ENCODE results near the gene ARHGEF2.
A peak's percentile ranks its signal among the peaks of the same experiment; 100 is the strongest.

Gene ARHGEF2

DNA sequence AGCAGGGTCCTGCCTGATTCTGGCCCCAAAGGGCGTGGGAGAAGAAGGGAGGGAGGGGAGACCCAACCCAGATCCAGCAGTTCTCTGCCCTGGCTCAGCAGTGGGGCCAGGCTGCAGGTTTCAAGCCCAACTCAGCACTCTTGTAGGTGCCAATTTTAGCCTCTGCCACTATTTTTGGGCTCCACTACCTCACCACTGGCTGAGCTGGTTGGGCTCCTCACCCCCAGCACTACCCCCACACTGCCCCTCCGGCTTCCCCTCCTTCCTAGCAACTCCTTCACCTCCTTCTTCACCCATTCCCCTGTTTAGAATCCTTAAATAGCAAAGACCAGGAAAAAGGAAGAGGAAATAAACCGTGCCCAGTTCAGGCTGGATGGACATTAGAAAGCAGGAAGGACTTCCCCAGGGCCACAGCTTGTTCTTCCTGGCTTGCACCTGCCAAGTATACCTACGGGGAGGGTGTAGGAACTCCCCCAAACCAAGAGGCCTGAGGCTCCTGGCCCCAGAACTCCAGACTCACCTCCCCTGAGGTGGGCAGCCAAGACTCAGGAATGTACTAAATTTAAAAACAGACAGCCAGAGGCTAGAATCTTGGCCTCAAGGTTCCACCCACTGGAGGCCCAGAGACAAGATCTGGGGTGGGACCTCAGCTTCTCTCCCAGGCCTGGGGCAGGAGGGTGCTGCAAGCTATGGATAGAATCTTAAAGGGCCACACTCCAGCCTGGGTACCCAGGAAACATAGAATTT, 1.4 kb upstream of the ARHGEF2 start:
- H4K8ac ChIP-seq (ENCODE audit: low read depth, low read length) = no peak overlapping the region
- no peaks in the 10 kb centered on the region for H3K27me3 ChIP-seq (ENCODE audit: control insufficient read depth in 3 of 3, insufficient read depth in 3 of 3, low read depth in 1 of 3, low read length in 3 of 3)
- H2AFZ ChIP-seq (ENCODE audit: low read length) = no peak overlapping the region
- H3K36me3 ChIP-seq (replicated peaks in 1 of 2; ENCODE audit: control insufficient read depth in 2 of 2, insufficient read depth in 2 of 2, low read length in 2 of 2) = no peaks in the 10 kb centered on the region
- peak overlapping the region; percentile 77 for H2BK12ac ChIP-seq (ENCODE audit: low read length)
- DNase-seq (ENCODE audit: low spot score) = no peak
- peak overlapping the region; percentile 33 for H3K18ac ChIP-seq (ENCODE audit: low read length)
- H2BK15ac ChIP-seq (ENCODE audit: low read length) = peak overlapping the region; percentile 97
- peak overlapping the region in 1 of 2 donors; percentile 75 for H3K4me3 ChIP-seq (ENCODE audit: low read length in 2 of 2)
- H3K79me1 ChIP-seq (ENCODE audit: low read depth, low read length) = no peaks in the 10 kb centered on the region
- no peak overlapping the region for H3K23ac ChIP-seq (ENCODE audit: low read depth, low read length, poor library complexity)
- WGBS, 2 donors (ENCODE audit: extremely low coverage in 2 of 2, insufficient read length in 2 of 2, insufficient replicate concordance in 1 of 2) = no CpG with 5 or more reads among the region's 4 CpGs
- peak overlapping the region; percentile 64 for H2AK5ac ChIP-seq (ENCODE audit: low read depth, low read length)
- no peak overlapping the region for H3K14ac ChIP-seq (ENCODE audit: low read length)
- peak overlapping the region; percentile 89 for H3K27ac ChIP-seq (replicated peaks; ENCODE audit: low read length)
- H2BK5ac ChIP-seq (ENCODE audit: low read length) = peak overlapping the region; percentile 62
- peaks cover 29 to 34% of the 10 kb centered on the region in 2 donors for H3K4me1 ChIP-seq (ENCODE audit: control insufficient read depth in 2 of 2, insufficient read depth in 1 of 2, low read depth in 1 of 2, low read length in 2 of 2)
- H3K9ac ChIP-seq (ENCODE audit: low read depth, low read length, poor library complexity) = no peak overlapping the region
- H2BK120ac ChIP-seq (ENCODE audit: low read depth, low read length) = no peak overlapping the region
- peak overlapping the region; percentile 81 for H3K4me2 ChIP-seq (ENCODE audit: insufficient read depth, low read length, poor library complexity, severe bottlenecking)
- no peak overlapping the region for H4K91ac ChIP-seq (ENCODE audit: low read depth, low read length, poor library complexity)
- H3K4ac ChIP-seq (ENCODE audit: low read length) = no peak overlapping the region
- H3K9me3 ChIP-seq (replicated peaks in 1 of 2; ENCODE audit: control insufficient read depth in 2 of 2, insufficient read depth in 1 of 2, low read depth in 1 of 2, low read length in 2 of 2) = no peaks in the 10 kb centered on the region

GRCh38 chr1:155978973-155979429, 654 bp upstream of the ARHGEF2 start:
- H2AFZ ChIP-seq (ENCODE audit: low read length) = peak overlapping the region; percentile 88
- H3K9ac ChIP-seq (ENCODE audit: low read depth, low read length, poor library complexity) = peak overlapping the region; percentile 67
- peaks cover 34 to 38% of the 10 kb centered on the region in 2 donors for H3K4me1 ChIP-seq (ENCODE audit: control insufficient read depth in 2 of 2, insufficient read depth in 1 of 2, low read depth in 1 of 2, low read length in 2 of 2)
- DNase-seq (ENCODE audit: low spot score) = no peak
- H3K23ac ChIP-seq (ENCODE audit: low read depth, low read length, poor library complexity) = peak overlapping the region; percentile 75
- H4K8ac ChIP-seq (ENCODE audit: low read depth, low read length) = no peak overlapping the region
- peak overlapping the region; percentile 64 for H2AK5ac ChIP-seq (ENCODE audit: low read depth, low read length)
- peak overlapping the region; percentile 75 to 95 for H3K4me3 ChIP-seq (ENCODE audit: low read length in 2 of 2)
- H3K27me3 ChIP-seq (ENCODE audit: control insufficient read depth in 3 of 3, insufficient read depth in 3 of 3, low read depth in 1 of 3, low read length in 3 of 3) = no peaks in the 10 kb centered on the region
- H3K4ac ChIP-seq (ENCODE audit: low read length) = no peak overlapping the region
- H4K91ac ChIP-seq (ENCODE audit: low read depth, low read length, poor library complexity) = no peak overlapping the region
- no peak overlapping the region for H2BK12ac ChIP-seq (ENCODE audit: low read length)
- H2BK15ac ChIP-seq (ENCODE audit: low read length) = peak overlapping the region; percentile 97
- peak overlapping the region; percentile 78 for H3K18ac ChIP-seq (ENCODE audit: low read length)
- H3K36me3 ChIP-seq (replicated peaks in 1 of 2; ENCODE audit: control insufficient read depth in 2 of 2, insufficient read depth in 2 of 2, low read length in 2 of 2) = peaks cover 0 to 5% of the 10 kb centered on the region in 2 donors
- H2BK5ac ChIP-seq (ENCODE audit: low read length) = peak overlapping the region; percentile 62
- WGBS, 2 donors (ENCODE audit: extremely low coverage in 2 of 2, insufficient read length in 2 of 2, insufficient replicate concordance in 1 of 2) = no CpG with 5 or more reads among the region's 8 CpGs
- H3K14ac ChIP-seq (ENCODE audit: low read length) = no peak overlapping the region
- peak overlapping the region; percentile 81 for H3K4me2 ChIP-seq (ENCODE audit: insufficient read depth, low read length, poor library complexity, severe bottlenecking)
- no peaks in the 10 kb centered on the region for H3K9me3 ChIP-seq (replicated peaks in 1 of 2; ENCODE audit: control insufficient read depth in 2 of 2, insufficient read depth in 1 of 2, low read depth in 1 of 2, low read length in 2 of 2)
- no peak overlapping the region for H2BK120ac ChIP-seq (ENCODE audit: low read depth, low read length)
- H3K79me1 ChIP-seq (ENCODE audit: low read depth, low read length) = peaks cover 2% of the 10 kb centered on the region
- H3K27ac ChIP-seq (replicated peaks; ENCODE audit: low read length) = peak overlapping the region; percentile 89

DNA sequence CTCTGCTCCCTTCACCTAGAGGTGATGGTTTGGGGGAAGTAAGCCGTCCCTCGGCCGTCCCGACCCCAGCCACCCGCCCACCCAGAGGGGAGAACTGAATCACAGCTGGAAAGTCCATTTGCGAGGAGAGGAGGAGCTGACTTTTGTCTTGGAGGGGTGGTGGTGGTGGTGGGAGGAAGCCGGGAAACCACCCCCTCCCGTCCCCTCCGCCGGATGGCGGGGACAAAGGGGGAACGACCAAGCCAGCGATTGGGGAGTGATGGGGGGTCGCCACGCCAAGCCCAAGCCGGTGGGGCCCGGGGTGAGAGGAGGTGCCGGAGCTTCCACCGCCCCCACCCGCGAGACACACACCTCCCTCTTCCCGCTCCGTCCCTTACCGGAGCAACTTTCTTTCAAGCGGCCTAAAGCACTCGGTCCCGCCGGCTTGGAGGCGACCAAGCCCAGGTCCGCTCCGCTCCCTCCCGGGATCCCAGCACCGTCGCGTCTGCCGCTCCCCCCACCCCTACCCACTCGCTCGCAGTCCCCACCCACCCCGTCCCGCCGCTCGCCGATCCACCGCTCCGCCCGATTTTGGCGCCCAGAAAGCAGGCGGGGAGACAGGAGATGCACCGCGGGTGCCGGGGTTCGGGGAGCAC, 540 bp downstream of the ARHGEF2 start:
- H3K9me3 ChIP-seq (replicated peaks in 1 of 2; ENCODE audit: control insufficient read depth in 2 of 2, insufficient read depth in 1 of 2, low read depth in 1 of 2, low read length in 2 of 2) = no peaks in the 10 kb centered on the region
- peak overlapping the region; percentile 89 for H3K27ac ChIP-seq (replicated peaks; ENCODE audit: low read length)
- peaks cover 0 to 14% of the 10 kb centered on the region in 2 donors for H3K36me3 ChIP-seq (replicated peaks in 1 of 2; ENCODE audit: control insufficient read depth in 2 of 2, insufficient read depth in 2 of 2, low read length in 2 of 2)
- peak overlapping the region; percentile 81 for H3K4me2 ChIP-seq (ENCODE audit: insufficient read depth, low read length, poor library complexity, severe bottlenecking)
- H4K8ac ChIP-seq (ENCODE audit: low read depth, low read length) = no peak overlapping the region
- no peak for DNase-seq (ENCODE audit: low spot score)
- H3K27me3 ChIP-seq (ENCODE audit: control insufficient read depth in 3 of 3, insufficient read depth in 3 of 3, low read depth in 1 of 3, low read length in 3 of 3) = no peaks in the 10 kb centered on the region
- peaks cover 2% of the 10 kb centered on the region for H3K79me1 ChIP-seq (ENCODE audit: low read depth, low read length)
- H3K4me1 ChIP-seq (ENCODE audit: control insufficient read depth in 2 of 2, insufficient read depth in 1 of 2, low read depth in 1 of 2, low read length in 2 of 2) = peaks cover 31 to 36% of the 10 kb centered on the region in 2 donors
- peak overlapping the region; percentile 92 for H2BK120ac ChIP-seq (ENCODE audit: low read depth, low read length)
- H3K23ac ChIP-seq (ENCODE audit: low read depth, low read length, poor library complexity) = peak overlapping the region; percentile 75
- peak overlapping the region; percentile 99 for H3K18ac ChIP-seq (ENCODE audit: low read length)
- H2BK5ac ChIP-seq (ENCODE audit: low read length) = peak overlapping the region; percentile 95
- H2AFZ ChIP-seq (ENCODE audit: low read length) = peak overlapping the region; percentile 88
- peak overlapping the region; percentile 8 for H4K91ac ChIP-seq (ENCODE audit: low read depth, low read length, poor library complexity)
- H3K4me3 ChIP-seq (ENCODE audit: low read length in 2 of 2) = peak overlapping the region; percentile 75 to 95
- peak overlapping the region; percentile 35 for H2BK12ac ChIP-seq (ENCODE audit: low read length)
- WGBS, 2 donors (ENCODE audit: extremely low coverage in 2 of 2, insufficient read length in 2 of 2, insufficient replicate concordance in 1 of 2) = no CpG with 5 or more reads among the region's 52 CpGs
- H3K14ac ChIP-seq (ENCODE audit: low read length) = peak overlapping the region; percentile 95
- peak overlapping the region; percentile 66 for H2AK5ac ChIP-seq (ENCODE audit: low read depth, low read length)
- peak overlapping the region; percentile 59 for H3K4ac ChIP-seq (ENCODE audit: low read length)
- peak overlapping the region; percentile 95 for H3K9ac ChIP-seq (ENCODE audit: low read depth, low read length, poor library complexity)
- peak overlapping the region; percentile 86 for H2BK15ac ChIP-seq (ENCODE audit: low read length)
